ENCODE results near the gene ARSB. TPM values are rescaled to one million over a fixed set of nuclear protein-coding genes. Genes with fewer than 3 reads are reported as not detected.

Gene ARSB
- total RNA-seq, 1 donor from 2014 or later: 28.0 TPM

- Mint-ChIP-seq H3K4me3 (no peak overlapping the region), H3K27me3 (ENCODE audit: low read depth) (no peaks in the 10 kb centered on the region), H3K36me3 (ENCODE audit: low read depth) (peaks cover 7% of the 10 kb centered on the region), H3K4me1 (peaks cover 33% of the 10 kb centered on the region), H3K9me3 (peaks cover 4% of the 10 kb centered on the region), H3K27ac (ENCODE audit: unreplicated experiment) (no peak overlapping the region)
- no peak for TF ChIP-seq CTCF (conservative IDR thresholded peaks at IDR 0.05)
- DNase-seq (ENCODE audit: low read depth, low spot score): no peak
These were observed 81.2 kb downstream of the ARSB start for GRCh38 chr5:78903861-78904260.

DNA sequence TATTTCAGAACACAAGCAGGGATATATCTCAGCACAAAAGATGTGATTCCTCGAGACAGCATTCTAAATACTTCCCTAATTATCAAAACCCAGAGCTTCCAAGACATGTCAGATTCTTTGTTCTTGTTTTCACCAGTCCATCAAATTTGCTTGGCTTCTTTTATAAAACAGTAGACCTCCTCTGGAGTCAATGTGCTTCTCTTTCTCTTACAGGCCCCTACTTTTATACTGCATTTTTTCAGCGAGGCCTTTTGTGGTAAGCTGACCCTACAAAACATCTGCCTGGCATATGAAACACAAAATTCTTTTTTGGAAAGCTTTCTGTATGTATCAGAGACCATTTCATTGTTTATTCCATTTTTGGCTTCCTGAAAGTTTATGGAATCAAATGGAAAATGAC lies 81.8 kb downstream of the ARSB start:
- H3K36me3 Mint-ChIP-seq (ENCODE audit: low read depth): peaks cover 8% of the 10 kb centered on the region
- DNase-seq (ENCODE audit: low read depth, low spot score): no peak
- H3K4me3 Mint-ChIP-seq: no peak overlapping the region
- TF ChIP-seq CTCF (conservative IDR thresholded peaks at IDR 0.05): no peak
- peaks cover 28% of the 10 kb centered on the region for H3K4me1 Mint-ChIP-seq
- H3K27me3 Mint-ChIP-seq (ENCODE audit: low read depth): no peaks in the 10 kb centered on the region
- H3K9me3 Mint-ChIP-seq: peaks cover 4% of the 10 kb centered on the region
- H3K27ac Mint-ChIP-seq (ENCODE audit: unreplicated experiment): peak overlapping the region; percentile 75

DNA sequence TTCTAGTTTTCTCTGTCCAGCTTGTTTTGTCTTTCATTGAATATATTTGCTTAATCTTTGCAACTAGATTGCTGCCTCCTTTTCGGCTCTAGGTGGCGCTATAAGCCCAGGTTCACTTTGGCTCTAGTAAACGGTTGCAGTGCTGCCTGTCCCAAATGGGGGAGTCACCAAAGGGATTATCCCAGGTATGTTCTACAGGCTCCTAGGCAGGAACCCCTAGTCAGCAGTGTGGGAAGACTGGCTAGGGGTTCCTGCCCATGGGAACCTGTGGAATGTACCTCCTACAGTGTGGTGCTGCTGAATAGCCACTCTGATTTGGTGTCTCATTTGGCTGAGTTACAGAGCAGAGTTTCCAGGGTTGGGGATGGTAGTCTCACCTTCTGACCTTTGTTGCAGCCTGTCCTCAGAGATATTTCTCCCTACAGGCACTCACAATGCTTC lies 85.2 kb downstream of the ARSB start:
- TF ChIP-seq CTCF (conservative IDR thresholded peaks at IDR 0.05): peak; percentile 69
- Mint-ChIP-seq H3K36me3 (ENCODE audit: low read depth) (peaks cover 8% of the 10 kb centered on the region), H3K4me1 (peaks cover 15% of the 10 kb centered on the region), H3K9me3 (peaks cover 4% of the 10 kb centered on the region), H3K27ac (ENCODE audit: unreplicated experiment) (no peak overlapping the region), H3K4me3 (no peak overlapping the region), H3K27me3 (ENCODE audit: low read depth) (no peaks in the 10 kb centered on the region)
- peak; percentile 14 for DNase-seq (ENCODE audit: low read depth, low spot score)

- no peak overlapping the region for H3K27ac Mint-ChIP-seq (ENCODE audit: unreplicated experiment)
- no peak for DNase-seq (ENCODE audit: low read depth, low spot score)
- TF ChIP-seq CTCF (conservative IDR thresholded peaks at IDR 0.05): no peak
These were observed 89.0 kb downstream of the ARSB start for GRCh38 chr5:78896132-78896531.

DNA sequence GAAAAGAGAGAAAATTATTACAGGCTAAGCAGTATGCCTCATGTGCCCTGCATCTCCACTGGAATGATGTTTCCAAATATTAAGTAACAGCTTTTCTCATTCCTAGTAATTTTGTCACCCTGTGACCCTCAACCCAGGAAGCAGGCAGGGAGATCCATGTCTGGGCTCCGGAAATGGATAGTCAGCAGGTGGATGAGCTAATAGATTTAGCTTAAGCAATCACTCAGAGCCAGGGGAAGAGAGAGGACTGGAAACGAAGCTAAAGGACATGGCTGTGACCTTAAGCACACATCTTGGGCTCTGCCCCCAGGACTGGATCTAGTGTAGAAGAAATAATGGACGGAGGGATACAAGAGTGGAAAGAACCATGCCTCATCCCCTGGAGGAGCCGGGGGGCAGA lies 89.5 kb downstream of the ARSB start:
- Mint-ChIP-seq H3K4me1 (peaks cover 4% of the 10 kb centered on the region), H3K4me3 (no peak overlapping the region), H3K27ac (ENCODE audit: unreplicated experiment) (no peak overlapping the region), H3K9me3 (peaks cover 4% of the 10 kb centered on the region), H3K27me3 (ENCODE audit: low read depth) (no peaks in the 10 kb centered on the region), H3K36me3 (ENCODE audit: low read depth) (peaks cover 8% of the 10 kb centered on the region)
- no peak for DNase-seq (ENCODE audit: low read depth, low spot score)
- TF ChIP-seq CTCF (conservative IDR thresholded peaks at IDR 0.05): no peak

More at GRCh38 chr5:78896132-78896531, 89.0 kb downstream of the ARSB start:
- Mint-ChIP-seq H3K9me3 (peaks cover 4% of the 10 kb centered on the region), H3K4me3 (no peak overlapping the region), H3K27me3 (ENCODE audit: low read depth) (no peaks in the 10 kb centered on the region), H3K4me1 (peaks cover 4% of the 10 kb centered on the region), H3K36me3 (ENCODE audit: low read depth) (peaks cover 8% of the 10 kb centered on the region)

Measured in neural crest cell (in vitro differentiated cells).